H1 (cell line): Measurements from ENCODE around the gene CCNL2. TPM values are rescaled to one million over a fixed set of nuclear protein-coding genes. Genes with fewer than 3 reads are reported as not detected.
A peak's percentile ranks its signal among the peaks of the same experiment; 100 is the strongest.

Source experiments
- CHD7 ChIP-seq: fragments of 300-600 bp; sonication (generic); IDR thresholded peaks from 2 replicates; pipeline ENCODE4 v1.7.1; 2012; ENCODE audit warnings: low read length, moderate library complexity, mild to moderate bottlenecking, inconsistent platforms; ENCODE audit not compliant: insufficient replicate concordance
- EGR1 ChIP-seq: IDR thresholded peaks from 2 replicates; pipeline ENCODE4 v1.6.1; 2011; ENCODE audit warnings: low read depth, low read length, borderline replicate concordance
- SIN3A ChIP-seq, 2 experiments: IDR thresholded peaks in 1 of 2; conservative IDR thresholded peaks in 1 of 2; 2 replicates each; pipeline ENCODE4 v1.6.1; 2011 to 2012; ENCODE audit warnings: low read length in 2 of 2, improper control_type of control experiment in 1 of 2, low read depth in 1 of 2, mild to moderate bottlenecking in 1 of 2
- SIX5 ChIP-seq: IDR thresholded peaks from 2 replicates; pipeline ENCODE4 v1.6.1; 2011; ENCODE audit warnings: mild to moderate bottlenecking, low read depth, low read length
- polyA plus RNA-seq, 7 experiments: library from polyadenylated mRNA; depleted of rRNA in 3 of 7; stranded (reverse) in 5 of 7; unstranded in 2 of 7; fragments of >200 nt in 5 of 7; fragments of 200-250 nt in 2 of 7; gene quantifications; 1 replicate in 5 of 7; 2 replicates in 1 of 7; 4 replicates in 1 of 7; pipeline versions ENCODE4 v1.2.1 to v1.2.3, GENCODE V29; 2011 to 2013; ENCODE audit warnings: missing spikeins in 2 of 7, mixed read lengths in 2 of 7
- total RNA-seq: library from RNA; stranded (reverse); fragmentation: NEBNext Ultra II Directional; extraction: Animal tissue kit (Norgen Biotek cat#: 25700); gene quantifications from 2 replicates; pipeline ENCODE4 v1.2.1, GENCODE V29; 2021

The CCNL2 gene
- total and polyA plus RNA-seq, 2 of the 8 experiments (the other 6 are each of a cell fraction or from before 2014, with no cell fraction given): 79.8 to 120 TPM

GRCh38 chr1:1432951-1433803 is 34.0 kb upstream of the CCNL2 start (continued):
- TF ChIP-seq CHD7 (no peak), SIX5 (no peak), SIN3A (conservative IDR thresholded peaks at IDR 0.05 in 1 of 2, IDR thresholded peaks at IDR 0.05 in 1 of 2; ENCODE audit: low read depth in 1 of 2, low read length in 2 of 2) (0 out of 4 replicates have a peak, but pooled peaks of 1 of the 2 experiments have one; percentile 68), EGR1 (no peak)
